HepG2 (cell line): ENCODE results near the gene PIP4K2B. TPM values are rescaled to one million over a fixed set of nuclear protein-coding genes. Genes with fewer than 3 reads are reported as not detected.
A peak's percentile ranks its signal among the peaks of the same experiment; 100 is the strongest.

Source experiments
- ASH2L ChIP-seq: fragments of 300-600, 200-600 bp; sonication (generic); IDR thresholded peaks from 2 replicates; pipeline ENCODE4 v1.7.0; 2017; ENCODE audit warnings: low read depth, mild to moderate bottlenecking, moderate library complexity, mixed read lengths, low read length; ENCODE audit not compliant: insufficient read length
- ERF ChIP-seq: IDR thresholded peaks from 2 replicates; pipeline ENCODE4 v1.6.1; 2018; ENCODE audit warnings: missing biosample characterization, missing genetic modification reagents
- EZH2 ChIP-seq: conservative IDR thresholded peaks from 2 replicates; pipeline ENCODE4 v1.6.1; 2012; ENCODE audit warnings: mild to moderate bottlenecking, low read depth, low read length, moderate library complexity
- HHEX ChIP-seq: IDR thresholded peaks from 2 replicates; pipeline ENCODE4 v1.6.1; 2016; ENCODE audit warnings: control low read depth
- MIER3 ChIP-seq: IDR thresholded peaks from 2 replicates; pipeline ENCODE4 v1.6.1; 2016; ENCODE audit warnings: missing compliant biosample characterization, borderline replicate concordance
- MXI1 ChIP-seq: IDR thresholded peaks from 3 replicates; pipeline ENCODE4 v1.6.1; 2012; ENCODE audit warnings: low read depth, low read length, inconsistent platforms, borderline replicate concordance
- SALL2 ChIP-seq: sonication (generic); formaldehyde crosslinking; IDR thresholded peaks from 2 replicates; pipeline ENCODE4 v1.8.1; 2023; ENCODE audit warnings: mild to moderate bottlenecking, missing genetic modification reagents, inconsistent platforms
- SATB2 ChIP-seq: sonication (generic); formaldehyde crosslinking; IDR thresholded peaks from 2 replicates; pipeline ENCODE4 v1.5.0; 2020; ENCODE audit warnings: missing genetic modification reagents
- SETDB1 ChIP-seq: sonication (generic); formaldehyde crosslinking; IDR thresholded peaks from 2 replicates; pipeline ENCODE4 v1.5.1; 2020; ENCODE audit warnings: missing genetic modification reagents, mild to moderate bottlenecking, borderline replicate concordance
- ZBTB7A ChIP-seq: sonication (generic); formaldehyde crosslinking; IDR thresholded peaks from 2 replicates; pipeline ENCODE4 v1.8.0; 2022; ENCODE audit warnings: mild to moderate bottlenecking, missing genetic modification reagents
- ZFP36 ChIP-seq: fragments of 150-350 bp; IDR thresholded peaks from 2 replicates; pipeline ENCODE4 v1.6.1; 2018; ENCODE audit warnings: borderline replicate concordance, low read length, low read depth; ENCODE audit not compliant: partially characterized antibody
- ZFYVE20 ChIP-seq: sonication (generic); formaldehyde crosslinking; IDR thresholded peaks from 2 replicates; pipeline ENCODE4 v1.8.0; 2023; ENCODE audit warnings: low read depth, mild to moderate bottlenecking, moderate library complexity, missing genetic modification reagents, borderline replicate concordance
- ZNF136 ChIP-seq: sonication (generic); formaldehyde crosslinking; IDR thresholded peaks from 2 replicates; pipeline ENCODE4 v1.8.1; 2022; ENCODE audit warnings: low read depth, mild to moderate bottlenecking, moderate library complexity, missing genetic modification reagents
- ZNF160 ChIP-seq: sonication (generic); formaldehyde crosslinking; IDR thresholded peaks from 2 replicates; pipeline ENCODE4 v1.8.0; 2022; ENCODE audit warnings: mild to moderate bottlenecking, inconsistent platforms, missing genetic modification reagents
- ZNF503 ChIP-seq: sonication (generic); formaldehyde crosslinking; IDR thresholded peaks from 2 replicates; pipeline ENCODE4 v1.4.0; 2020; ENCODE audit warnings: missing genetic modification reagents
- ZNF747 ChIP-seq: sonication (generic); formaldehyde crosslinking; IDR thresholded peaks from 2 replicates; pipeline ENCODE4 v1.8.1; 2023; ENCODE audit warnings: missing genetic modification reagents, mild to moderate bottlenecking, borderline replicate concordance
- ZNF768 ChIP-seq: sonication (generic); formaldehyde crosslinking; IDR thresholded peaks from 2 replicates; pipeline ENCODE4 v1.4.0; 2020; ENCODE audit warnings: missing genetic modification reagents
- polyA plus RNA-seq, 8 experiments: library from polyadenylated mRNA; depleted of rRNA in 3 of 8; stranded (reverse) in 7 of 8; unstranded in 1 of 8; fragments of >200 nt; fragmentation: Illumina TruSeq in 4 of 8; extraction: Trizol in 4 of 8; gene quantifications; 2 replicates each; pipeline versions ENCODE4 v1.2.1 to v1.2.3, GENCODE V29; 2011 to 2016; ENCODE audit warnings: low read depth in 4 of 8, missing spikeins in 1 of 8, mixed read lengths in 1 of 8; ENCODE audit not compliant: insufficient read depth in 1 of 8
- total RNA-seq, 5 experiments: library from RNA; depleted of rRNA; stranded (reverse); fragments of >200 nt; fragmentation: Illumina TruSeq; extraction: Trizol; gene quantifications; 2 replicates each; pipeline ENCODE4 v1.2.3, GENCODE V29; 2016; ENCODE audit warnings: low read depth in 1 of 5
- TF ChIP-seq, protein P1 (sequence below): IDR thresholded peaks from 2 replicates; pipeline ENCODE4 v1.6.1; 2016; ENCODE audit warnings: low read depth, borderline replicate concordance
- TF ChIP-seq, protein P2 (sequence below): sonication (generic); formaldehyde crosslinking; IDR thresholded peaks from 2 replicates; pipeline ENCODE4 v1.8.1; 2023; ENCODE audit warnings: mild to moderate bottlenecking, inconsistent platforms, moderate library complexity, missing genetic modification reagents, borderline replicate concordance
- TF ChIP-seq, protein P3 (sequence below): sonication (generic); formaldehyde crosslinking; IDR thresholded peaks from 2 replicates; pipeline ENCODE4 v1.8.1; 2023; ENCODE audit warnings: mild to moderate bottlenecking, missing genetic modification reagents
- TF ChIP-seq, protein P4 (sequence below): sonication (generic); formaldehyde crosslinking; IDR thresholded peaks from 2 replicates; pipeline ENCODE4 v1.5.1; 2020; ENCODE audit warnings: missing genetic modification reagents, mild to moderate bottlenecking, borderline replicate concordance

Gene PIP4K2B
- total and polyA plus RNA-seq, 2 of the 13 experiments (the other 11 are each of a cell fraction or from before 2014, with no cell fraction given): 20.4 to 54.0 TPM

DNA sequence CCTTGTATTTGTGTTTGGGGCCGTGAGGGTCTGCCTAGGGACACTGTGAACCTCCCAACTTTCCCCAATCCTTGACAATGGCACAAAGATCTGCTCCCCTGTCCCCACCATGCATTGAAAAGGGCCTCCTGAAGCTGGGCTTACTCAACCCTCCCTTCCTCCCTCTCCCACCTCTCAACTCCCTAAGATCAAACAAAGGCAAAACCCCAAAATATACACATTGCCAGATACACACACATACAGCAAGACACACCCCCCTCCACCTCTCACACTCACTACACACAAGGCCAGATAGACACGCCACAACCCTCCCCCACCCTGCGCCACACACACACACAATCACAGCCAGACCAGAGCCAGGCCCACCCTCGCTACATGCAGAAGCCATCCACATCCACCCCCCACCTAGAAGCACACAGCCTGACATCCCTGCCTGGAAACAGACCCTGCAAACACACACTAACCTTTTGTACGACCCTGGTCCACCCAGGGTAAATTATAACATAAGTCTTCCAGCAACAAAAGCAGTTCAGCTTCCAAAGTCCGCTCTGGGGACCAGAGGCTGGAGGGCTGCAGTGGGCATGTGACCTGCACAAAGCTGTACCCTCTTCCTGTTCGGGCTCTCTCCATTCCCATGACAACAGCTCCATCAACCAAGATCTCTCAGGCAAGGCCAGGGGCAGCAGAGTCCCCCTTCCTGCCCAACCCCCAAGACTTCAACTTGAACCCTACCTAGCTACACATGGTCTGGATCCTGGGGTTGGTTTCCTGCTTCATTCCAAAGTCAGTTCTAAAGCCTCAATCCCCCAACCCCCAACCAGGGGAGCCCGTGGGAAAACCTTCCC is 53.1 kb downstream of the PIP4K2B start (continued):
- TF ChIP-seq, protein P1, sequence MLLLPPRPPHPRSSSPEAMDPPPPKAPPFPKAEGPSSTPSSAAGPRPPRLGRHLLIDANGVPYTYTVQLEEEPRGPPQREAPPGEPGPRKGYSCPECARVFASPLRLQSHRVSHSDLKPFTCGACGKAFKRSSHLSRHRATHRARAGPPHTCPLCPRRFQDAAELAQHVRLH (CRISPR knock-in tag): peak; percentile 68; the same call in 1 of the 2 replicates
- TF ChIP-seq ZNF160 (CRISPR knock-in tag): no peak
- TF ChIP-seq SETDB1 (CRISPR knock-in tag): no peak
- peak; percentile 75 for TF ChIP-seq ASH2L
- TF ChIP-seq ZBTB7A: peak; percentile 77; the same call in 1 of the 2 replicates
- no peak for TF ChIP-seq ZFYVE20 (CRISPR knock-in tag)
- TF ChIP-seq ZNF503 (CRISPR knock-in tag): peak; percentile 29; the same call in 1 of the 2 replicates
- peak; percentile 91; the same call in 1 of the 3 replicates for TF ChIP-seq MXI1
- TF ChIP-seq MIER3 (CRISPR knock-in tag): peak; percentile 69
- peak; percentile 84; the same call in 1 of the 2 replicates for TF ChIP-seq ZNF747
- TF ChIP-seq SALL2 (CRISPR knock-in tag): 0 out of 2 replicates have a peak, but pooled peaks have one; percentile 11
- TF ChIP-seq ZFP36: no peak
- TF ChIP-seq EZH2: no peak
- TF ChIP-seq, protein P2, sequence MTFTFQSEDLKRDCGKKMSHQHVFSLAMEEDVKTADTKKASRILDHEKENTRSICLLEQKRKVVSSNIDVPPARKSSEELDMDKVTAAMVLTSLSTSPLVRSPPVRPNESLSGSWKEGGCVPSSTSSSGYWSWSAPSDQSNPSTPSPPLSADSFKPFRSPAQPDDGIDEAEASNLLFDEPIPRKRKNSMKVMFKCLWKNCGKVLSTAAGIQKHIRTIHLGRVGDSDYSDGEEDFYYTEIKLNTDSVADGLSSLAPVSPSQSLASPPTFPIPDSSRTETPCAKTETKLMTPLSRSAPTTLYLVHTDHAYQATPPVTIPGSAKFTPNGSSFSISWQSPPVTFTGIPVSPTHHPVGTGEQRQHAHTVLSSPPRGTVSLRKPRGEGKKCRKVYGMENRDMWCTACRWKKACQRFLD (CRISPR knock-in tag): no peak; the same call in 1 of the 2 replicates
- TF ChIP-seq, protein P3, sequence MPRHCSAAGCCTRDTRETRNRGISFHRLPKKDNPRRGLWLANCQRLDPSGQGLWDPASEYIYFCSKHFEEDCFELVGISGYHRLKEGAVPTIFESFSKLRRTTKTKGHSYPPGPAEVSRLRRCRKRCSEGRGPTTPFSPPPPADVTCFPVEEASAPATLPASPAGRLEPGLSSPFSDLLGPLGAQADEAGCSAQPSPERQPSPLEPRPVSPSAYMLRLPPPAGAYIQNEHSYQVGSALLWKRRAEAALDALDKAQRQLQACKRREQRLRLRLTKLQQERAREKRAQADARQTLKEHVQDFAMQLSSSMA (CRISPR knock-in tag): no peak
- TF ChIP-seq, protein P4, sequence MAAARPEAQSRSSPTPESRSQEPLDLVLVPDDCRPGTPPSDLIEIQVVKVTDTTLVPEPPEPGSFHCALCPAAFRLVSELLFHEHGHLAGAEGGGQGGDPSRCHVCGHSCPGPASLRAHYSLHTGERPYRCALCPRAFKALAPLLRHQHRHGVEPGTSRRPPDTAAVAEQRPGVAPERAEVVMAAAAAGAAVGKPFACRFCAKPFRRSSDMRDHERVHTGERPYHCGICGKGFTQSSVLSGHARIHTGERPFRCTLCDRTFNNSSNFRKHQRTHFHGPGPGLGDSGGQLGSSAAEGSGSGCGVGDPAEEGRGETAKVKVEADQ (CRISPR knock-in tag): no peak
- peak; percentile 96 for TF ChIP-seq ERF (CRISPR knock-in tag)
- peak; percentile 19; the same call in 1 of the 2 replicates for TF ChIP-seq HHEX (CRISPR knock-in tag)
- TF ChIP-seq ZNF136: no peak; the same call in 1 of the 2 replicates
- no peak for TF ChIP-seq SATB2 (CRISPR knock-in tag)
- TF ChIP-seq ZNF768: no peak
